Measurements from ENCODE around the gene VASP. TPM values are rescaled to one million over a fixed set of nuclear protein-coding genes. Genes with fewer than 3 reads are reported as not detected.
A peak's percentile ranks its signal among the peaks of the same experiment; 100 is the strongest.

The VASP gene
- polyA plus RNA-seq, 1 donor = 60.4 TPM

DNA sequence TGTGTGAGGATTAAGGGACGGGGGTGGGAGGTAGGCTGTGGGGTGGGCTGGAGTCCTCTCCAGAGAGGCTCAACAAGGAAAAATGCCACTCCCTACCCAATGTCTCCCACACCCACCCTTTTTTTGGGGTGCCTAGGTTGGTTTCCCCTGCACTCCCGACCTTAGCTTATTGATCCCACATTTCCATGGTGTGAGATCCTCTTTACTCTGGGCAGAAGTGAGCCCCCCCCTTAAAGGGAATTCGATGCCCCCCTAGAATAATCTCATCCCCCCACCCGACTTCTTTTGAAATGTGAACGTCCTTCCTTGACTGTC lies 34.0 kb upstream of the VASP start:
- no peak for DNase-seq
- no CpG with 5 or more reads among the region's 5 CpGs for WGBS (ENCODE audit: insufficient coverage, low lambda C conversion rate)
- H3K36me3 ChIP-seq (ENCODE audit: control insufficient read depth, insufficient read depth, low read length) = no peaks in the 10 kb centered on the region

DNA sequence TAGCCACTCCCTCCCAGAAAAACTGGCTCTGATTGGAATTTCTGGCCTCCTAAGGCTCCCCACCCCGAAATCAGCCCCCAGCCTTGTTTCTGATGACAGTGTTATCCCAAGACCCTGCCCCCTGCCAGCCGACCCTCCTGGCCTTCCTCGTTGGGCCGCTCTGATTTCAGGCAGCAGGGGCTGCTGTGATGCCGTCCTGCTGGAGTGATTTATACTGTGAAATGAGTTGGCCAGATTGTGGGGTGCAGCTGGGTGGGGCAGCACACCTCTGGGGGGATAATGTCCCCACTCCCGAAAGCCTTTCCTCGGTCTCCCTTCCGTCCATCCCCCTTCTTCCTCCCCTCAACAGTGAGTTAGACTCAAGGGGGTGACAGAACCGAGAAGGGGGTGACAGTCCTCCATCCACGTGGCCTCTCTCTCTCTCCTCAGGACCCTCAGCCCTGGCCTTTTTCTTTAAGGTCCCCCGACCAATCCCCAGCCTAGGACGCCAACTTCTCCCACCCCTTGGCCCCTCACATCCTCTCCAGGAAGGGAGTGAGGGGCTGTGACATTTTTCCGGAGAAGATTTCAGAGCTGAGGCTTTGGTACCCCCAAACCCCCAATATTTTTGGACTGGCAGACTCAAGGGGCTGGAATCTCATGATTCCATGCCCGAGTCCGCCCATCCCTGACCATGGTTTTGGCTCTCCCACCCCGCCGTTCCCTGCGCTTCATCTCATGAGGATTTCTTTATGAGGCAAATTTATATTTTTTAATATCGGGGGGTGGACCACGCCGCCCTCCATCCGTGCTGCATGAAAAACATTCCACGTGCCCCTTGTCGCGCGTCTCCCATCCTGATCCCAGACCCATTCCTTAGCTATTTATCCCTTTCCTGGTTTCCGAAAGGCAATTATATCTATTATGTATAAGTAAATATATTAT lies 33.3 kb upstream of the VASP start:
- Histone ChIP-seq H3K36me3 (ENCODE audit: control insufficient read depth, insufficient read depth, low read length) (no peaks in the 10 kb centered on the region), H3K4me3 (ENCODE audit: low read length) (no peak overlapping the region), H3K27ac (ENCODE audit: low read length) (no peak overlapping the region), H3K27me3 (ENCODE audit: control insufficient read depth, insufficient read depth, low read length) (peaks cover 53% of the 10 kb centered on the region), H3K9me3 (ENCODE audit: control insufficient read depth, low read depth, low read length) (no peaks in the 10 kb centered on the region), H3K4me1 (ENCODE audit: control insufficient read depth, insufficient read depth, low read length) (peaks cover 14% of the 10 kb centered on the region)
- no peak for DNase-seq
- 91% methylated on average over 9 of the region's 27 CpGs for WGBS (ENCODE audit: insufficient coverage, low lambda C conversion rate)

More for the DNA sequence above, 34.0 kb upstream of the VASP start:
- Histone ChIP-seq H3K27me3 (ENCODE audit: control insufficient read depth, insufficient read depth, low read length) (peaks cover 53% of the 10 kb centered on the region), H3K4me1 (ENCODE audit: control insufficient read depth, insufficient read depth, low read length) (peaks cover 19% of the 10 kb centered on the region), H3K27ac (ENCODE audit: low read length) (no peak overlapping the region), H3K9me3 (ENCODE audit: control insufficient read depth, low read depth, low read length) (no peaks in the 10 kb centered on the region), H3K4me3 (ENCODE audit: low read length) (no peak overlapping the region)

DNA sequence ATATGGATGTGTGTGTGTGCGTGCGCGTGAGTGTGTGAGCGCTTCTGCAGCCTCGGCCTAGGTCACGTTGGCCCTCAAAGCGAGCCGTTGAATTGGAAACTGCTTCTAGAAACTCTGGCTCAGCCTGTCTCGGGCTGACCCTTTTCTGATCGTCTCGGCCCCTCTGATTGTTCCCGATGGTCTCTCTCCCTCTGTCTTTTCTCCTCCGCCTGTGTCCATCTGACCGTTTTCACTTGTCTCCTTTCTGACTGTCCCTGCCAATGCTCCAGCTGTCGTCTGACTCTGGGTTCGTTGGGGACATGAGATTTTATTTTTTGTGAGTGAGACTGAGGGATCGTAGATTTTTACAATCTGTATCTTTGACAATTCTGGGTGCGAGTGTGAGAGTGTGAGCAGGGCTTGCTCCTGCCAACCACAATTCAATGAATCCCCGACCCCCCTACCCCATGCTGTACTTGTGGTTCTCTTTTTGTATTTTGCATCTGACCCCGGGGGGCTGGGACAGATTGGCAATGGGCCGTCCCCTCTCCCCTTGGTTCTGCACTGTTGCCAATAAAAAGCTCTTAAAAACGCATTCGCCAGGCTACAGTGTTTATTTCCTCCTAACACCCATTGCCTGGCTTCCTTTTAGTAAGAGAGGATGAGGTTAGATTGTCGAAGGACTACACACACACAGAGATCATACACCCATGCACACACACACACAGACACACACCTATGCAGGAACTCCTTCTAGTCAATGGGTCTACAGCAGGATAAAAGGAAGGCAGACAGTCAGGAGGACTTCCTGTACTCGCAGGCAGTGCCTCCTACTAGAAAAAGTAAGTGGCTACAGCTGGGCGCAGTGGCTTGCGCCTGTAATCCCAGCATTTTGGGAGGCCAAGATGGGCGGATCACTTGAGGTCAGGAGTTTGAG lies 32.4 kb upstream of the VASP start:
- Histone ChIP-seq H3K27ac (ENCODE audit: low read length) (no peak overlapping the region), H3K9me3 (ENCODE audit: control insufficient read depth, low read depth, low read length) (no peaks in the 10 kb centered on the region), H3K36me3 (ENCODE audit: control insufficient read depth, insufficient read depth, low read length) (no peaks in the 10 kb centered on the region), H3K4me3 (ENCODE audit: low read length) (no peak overlapping the region), H3K27me3 (ENCODE audit: control insufficient read depth, insufficient read depth, low read length) (peaks cover 53% of the 10 kb centered on the region), H3K4me1 (ENCODE audit: control insufficient read depth, insufficient read depth, low read length) (peaks cover 13% of the 10 kb centered on the region)
- WGBS (ENCODE audit: insufficient coverage, low lambda C conversion rate) = 50% methylated on average over 1 of the region's 28 CpGs
- DNase-seq = no peak

DNA sequence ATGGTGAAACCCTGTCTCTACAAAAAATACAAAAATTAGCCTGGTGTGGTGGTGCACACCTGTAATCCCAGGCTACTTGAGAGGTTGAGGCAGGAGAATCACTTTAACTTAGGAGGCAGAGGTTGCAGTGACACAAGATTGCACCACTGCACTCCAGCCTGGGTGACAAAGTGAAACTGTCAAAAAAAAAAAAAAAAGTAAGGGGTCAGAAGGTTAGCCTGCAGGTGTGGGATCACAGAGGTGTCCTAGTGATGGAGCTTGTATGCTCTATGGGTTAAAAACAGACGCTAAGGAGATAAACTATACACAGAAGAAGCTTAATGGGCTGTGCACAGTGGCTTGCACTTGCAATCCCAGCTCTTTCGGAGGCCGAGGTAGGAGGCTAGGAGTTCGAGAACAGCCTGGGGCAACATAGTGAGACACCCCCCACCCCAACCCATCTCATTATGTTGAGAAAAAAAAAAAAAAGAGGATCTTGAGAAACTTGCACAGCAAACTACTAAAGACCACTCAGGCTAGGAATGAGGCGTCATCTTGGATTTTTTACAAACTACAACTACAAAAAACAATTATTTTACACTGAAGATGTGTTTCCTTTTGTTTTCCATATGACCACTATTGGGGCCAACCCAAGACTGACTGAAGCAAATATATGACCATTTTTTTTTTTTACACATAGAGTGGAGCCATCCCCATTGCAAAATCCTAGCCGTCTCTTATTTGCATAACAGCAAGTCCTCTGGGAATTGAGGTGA lies 31.6 kb upstream of the VASP start:
- WGBS (ENCODE audit: insufficient coverage, low lambda C conversion rate) = 100% methylated on average over 1 of the region's 6 CpGs
- H3K4me3 ChIP-seq (ENCODE audit: low read length) = no peak overlapping the region
- no peak for DNase-seq

DNA sequence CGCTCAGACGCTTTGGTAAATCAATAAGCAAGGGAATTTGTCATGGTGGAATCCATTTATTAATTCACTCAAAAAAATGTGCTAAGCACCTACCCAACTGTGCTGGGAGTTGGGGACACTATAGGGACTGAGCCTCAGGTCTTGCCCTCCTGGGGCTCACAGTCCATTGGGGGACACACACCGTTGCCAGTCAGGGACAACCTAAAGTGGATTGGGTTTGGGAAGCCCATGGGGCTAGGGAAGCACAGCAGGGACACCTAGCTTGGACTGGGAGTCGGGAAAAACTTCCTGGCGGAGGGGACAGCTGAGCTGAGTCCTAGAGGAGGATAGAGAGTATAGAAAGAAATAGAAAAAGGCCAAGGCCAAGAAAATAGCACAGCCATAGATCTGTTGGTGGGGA lies 31.0 kb upstream of the VASP start:
- Histone ChIP-seq H3K27ac (ENCODE audit: low read length) (no peak overlapping the region), H3K36me3 (ENCODE audit: control insufficient read depth, insufficient read depth, low read length) (no peaks in the 10 kb centered on the region), H3K4me1 (ENCODE audit: control insufficient read depth, insufficient read depth, low read length) (peaks cover 8% of the 10 kb centered on the region), H3K4me3 (ENCODE audit: low read length) (no peak overlapping the region), H3K9me3 (ENCODE audit: control insufficient read depth, low read depth, low read length) (no peaks in the 10 kb centered on the region), H3K27me3 (ENCODE audit: control insufficient read depth, insufficient read depth, low read length) (peaks cover 52% of the 10 kb centered on the region)
- DNase-seq = no peak
- 60% methylated on average over 1 of the region's 5 CpGs for WGBS (ENCODE audit: insufficient coverage, low lambda C conversion rate)

More for the DNA sequence above, 31.6 kb upstream of the VASP start:
- peaks cover 53% of the 10 kb centered on the region for H3K27me3 ChIP-seq (ENCODE audit: control insufficient read depth, insufficient read depth, low read length)
- H3K4me1 ChIP-seq (ENCODE audit: control insufficient read depth, insufficient read depth, low read length) = peaks cover 8% of the 10 kb centered on the region
- no peaks in the 10 kb centered on the region for H3K36me3 ChIP-seq (ENCODE audit: control insufficient read depth, insufficient read depth, low read length)
- no peak overlapping the region for H3K27ac ChIP-seq (ENCODE audit: low read length)
- no peaks in the 10 kb centered on the region for H3K9me3 ChIP-seq (ENCODE audit: control insufficient read depth, low read depth, low read length)

DNA sequence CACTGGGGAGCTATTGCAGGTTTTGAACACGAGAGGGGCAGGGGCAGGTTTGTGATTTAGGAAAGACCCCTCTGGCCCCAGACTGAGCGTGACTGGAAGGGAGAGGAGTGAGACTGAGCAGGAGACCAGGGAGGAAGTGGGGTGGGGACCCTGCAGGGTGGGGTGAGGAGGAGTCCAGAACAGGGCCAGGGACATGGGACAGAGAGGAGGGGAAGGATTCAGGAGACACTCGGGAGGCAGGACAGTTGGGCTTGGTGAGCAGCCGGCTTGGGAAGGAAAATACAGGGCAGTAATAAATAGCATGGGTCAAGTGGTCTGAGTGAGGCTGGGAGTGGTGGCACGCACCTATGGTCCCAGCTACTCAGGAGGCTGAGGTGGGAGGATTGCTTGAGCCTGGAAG lies 30.1 kb upstream of the VASP start:
- peaks cover 43% of the 10 kb centered on the region for H3K27me3 ChIP-seq (ENCODE audit: control insufficient read depth, insufficient read depth, low read length)
- no peak overlapping the region for H3K4me3 ChIP-seq (ENCODE audit: low read length)
- no CpG with 5 or more reads among the region's 5 CpGs for WGBS (ENCODE audit: insufficient coverage, low lambda C conversion rate)
- H3K9me3 ChIP-seq (ENCODE audit: control insufficient read depth, low read depth, low read length) = no peaks in the 10 kb centered on the region
- H3K4me1 ChIP-seq (ENCODE audit: control insufficient read depth, insufficient read depth, low read length) = peaks cover 8% of the 10 kb centered on the region
- no peak overlapping the region for H3K27ac ChIP-seq (ENCODE audit: low read length)
- H3K36me3 ChIP-seq (ENCODE audit: control insufficient read depth, insufficient read depth, low read length) = no peaks in the 10 kb centered on the region
- no peak for DNase-seq

DNA sequence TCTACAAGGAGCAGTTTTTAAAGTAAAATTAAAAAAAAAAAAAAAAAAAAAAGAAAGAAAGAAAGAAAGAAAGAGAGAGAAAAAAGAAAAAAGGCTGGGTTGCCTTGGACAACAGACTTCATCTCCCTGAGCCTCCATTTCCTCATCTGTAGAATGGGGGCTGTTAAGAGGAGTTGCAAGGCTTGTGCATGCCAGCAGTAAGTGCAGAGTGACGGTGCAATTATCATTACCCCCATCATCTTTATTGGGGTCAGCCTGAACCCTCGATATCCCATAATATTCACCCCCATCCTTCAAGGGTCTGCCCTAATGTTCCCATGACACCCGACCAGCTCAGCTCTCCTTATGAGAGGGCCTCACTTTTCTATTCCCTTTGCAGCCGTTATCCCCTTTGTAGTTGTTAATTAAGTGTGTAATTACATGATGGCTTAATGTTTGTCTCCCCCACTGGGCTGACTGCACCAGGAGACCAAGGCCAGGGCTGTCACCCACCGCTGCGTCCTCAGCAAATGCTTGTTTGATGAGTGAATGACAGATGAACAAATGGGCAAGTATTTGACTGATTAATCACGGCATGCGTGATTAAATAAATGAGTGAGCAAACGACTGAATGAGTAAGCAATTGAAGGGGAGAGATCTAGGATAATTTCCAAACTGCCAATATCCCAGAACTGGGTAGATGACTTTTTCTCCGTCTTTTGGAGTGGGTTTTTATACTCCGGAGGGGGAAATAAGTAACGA lies 29.4 kb upstream of the VASP start:
- Histone ChIP-seq H3K27me3 (ENCODE audit: control insufficient read depth, insufficient read depth, low read length) (peaks cover 36% of the 10 kb centered on the region), H3K4me3 (ENCODE audit: low read length) (peak overlapping the region; percentile 52), H3K27ac (ENCODE audit: low read length) (peak overlapping the region; percentile 93), H3K4me1 (ENCODE audit: control insufficient read depth, insufficient read depth, low read length) (peaks cover 6% of the 10 kb centered on the region), H3K9me3 (ENCODE audit: control insufficient read depth, low read depth, low read length) (no peaks in the 10 kb centered on the region), H3K36me3 (ENCODE audit: control insufficient read depth, insufficient read depth, low read length) (no peaks in the 10 kb centered on the region)
- 11% methylated on average over 5 of the region's 12 CpGs for WGBS (ENCODE audit: insufficient coverage, low lambda C conversion rate)
- peak in 1 of 2 donors; percentile 35 for DNase-seq

DNA sequence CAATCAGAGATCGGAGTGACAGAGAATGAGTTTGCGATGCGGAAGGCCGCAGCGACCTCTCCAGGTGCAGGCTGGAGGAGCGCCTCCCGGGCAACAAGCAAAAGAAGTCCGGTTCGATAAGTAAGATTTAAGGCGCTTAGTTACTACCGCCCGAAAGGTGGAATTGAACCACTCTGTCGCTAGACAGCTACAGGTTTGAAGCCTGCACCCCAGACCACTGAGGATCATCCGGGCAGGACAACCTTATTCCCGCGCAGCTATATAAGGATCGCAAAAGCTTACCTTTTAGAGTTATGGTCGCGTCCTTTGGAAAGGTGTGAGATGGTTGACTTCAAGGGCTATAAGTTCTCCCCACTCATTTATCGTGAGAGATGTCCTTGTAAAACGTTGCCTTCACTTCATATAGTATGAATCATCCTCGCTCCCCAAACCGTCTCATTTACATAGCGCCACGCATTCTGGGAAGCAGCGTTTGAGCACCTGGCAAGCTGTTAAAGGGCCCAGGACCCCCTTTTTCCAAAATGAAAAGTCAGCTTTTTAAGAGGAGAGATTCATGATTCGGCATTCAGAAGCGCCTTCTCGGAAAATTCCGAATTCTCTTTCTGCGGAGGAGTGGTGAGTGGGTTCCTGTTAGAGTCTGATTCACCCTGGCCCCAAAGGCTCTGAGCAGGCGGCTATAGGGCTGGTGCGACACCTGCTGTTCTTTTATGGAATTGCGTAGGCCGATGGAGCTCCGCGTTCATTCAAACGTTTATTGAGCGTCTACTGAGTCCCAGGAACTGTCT lies 28.6 kb upstream of the VASP start:
- peak; percentile 91 to 93 for DNase-seq
- Histone ChIP-seq H3K27ac (ENCODE audit: low read length) (peak overlapping the region; percentile 93), H3K9me3 (ENCODE audit: control insufficient read depth, low read depth, low read length) (no peaks in the 10 kb centered on the region), H3K27me3 (ENCODE audit: control insufficient read depth, insufficient read depth, low read length) (peaks cover 28% of the 10 kb centered on the region), H3K4me1 (ENCODE audit: control insufficient read depth, insufficient read depth, low read length) (peaks cover 6% of the 10 kb centered on the region), H3K4me3 (ENCODE audit: low read length) (peak overlapping the region; percentile 52), H3K36me3 (ENCODE audit: control insufficient read depth, insufficient read depth, low read length) (no peaks in the 10 kb centered on the region)
- no CpG with 5 or more reads among the region's 39 CpGs for WGBS (ENCODE audit: insufficient coverage, low lambda C conversion rate)

DNA sequence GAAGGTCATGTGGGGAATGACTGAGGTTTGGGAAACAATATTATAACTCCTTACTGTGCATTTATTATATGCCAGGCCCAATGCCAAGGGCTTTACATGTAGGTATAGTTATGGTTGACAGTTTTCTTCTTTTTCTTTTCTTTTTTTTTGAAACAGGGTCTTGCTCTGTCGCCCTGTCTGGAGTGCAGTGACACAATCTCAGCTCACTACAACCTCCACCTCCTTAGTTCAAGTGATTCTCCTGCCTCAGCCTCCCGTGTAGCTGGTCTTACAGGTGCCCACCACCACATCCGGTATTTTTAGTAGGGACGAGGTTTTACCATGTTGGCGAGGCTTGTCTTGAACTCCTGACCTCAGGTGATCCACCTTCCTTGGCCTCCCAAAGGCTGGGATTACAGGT lies 24.2 kb upstream of the VASP start:
- Histone ChIP-seq H3K27me3 (ENCODE audit: control insufficient read depth, insufficient read depth, low read length) (no peaks in the 10 kb centered on the region), H3K27ac (ENCODE audit: low read length) (no peak overlapping the region), H3K36me3 (ENCODE audit: control insufficient read depth, insufficient read depth, low read length) (no peaks in the 10 kb centered on the region), H3K4me1 (ENCODE audit: control insufficient read depth, insufficient read depth, low read length) (peaks cover 2% of the 10 kb centered on the region), H3K4me3 (ENCODE audit: low read length) (no peak overlapping the region), H3K9me3 (ENCODE audit: control insufficient read depth, low read depth, low read length) (no peaks in the 10 kb centered on the region)
- no CpG with 5 or more reads among the region's 5 CpGs for WGBS (ENCODE audit: insufficient coverage, low lambda C conversion rate)
- no peak for DNase-seq

All from large intestine (tissue), 3 donors.